SIG-M5 (cell line): Measurements from ENCODE around the gene ADORA1.

Experiments
- DNase-seq: peaks from one replicate; lab custom pipeline; 2025; lab: John Stamatoyannopoulos, UW

The ADORA1 gene

DNA sequence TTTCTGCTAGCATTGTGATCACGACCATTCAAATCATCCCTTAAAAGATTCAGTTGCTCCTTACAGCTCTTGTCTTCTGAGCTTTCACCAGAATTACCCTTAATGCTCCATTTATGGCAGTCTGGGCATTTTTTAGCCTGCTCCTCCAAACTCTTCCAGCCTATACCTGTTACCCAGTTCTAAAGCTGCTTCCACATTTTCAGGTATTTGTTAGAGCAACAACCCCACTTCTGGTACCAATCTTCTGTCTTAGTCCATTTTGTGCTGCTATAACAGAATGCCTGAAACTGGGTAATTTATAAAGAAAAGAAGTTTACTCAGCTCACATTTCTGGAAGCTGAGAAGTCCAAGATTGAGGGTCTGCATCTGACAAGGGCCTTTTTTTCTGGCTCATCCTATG lies 30.9 kb downstream of the ADORA1 start:
- DNase-seq = no peak

DNA sequence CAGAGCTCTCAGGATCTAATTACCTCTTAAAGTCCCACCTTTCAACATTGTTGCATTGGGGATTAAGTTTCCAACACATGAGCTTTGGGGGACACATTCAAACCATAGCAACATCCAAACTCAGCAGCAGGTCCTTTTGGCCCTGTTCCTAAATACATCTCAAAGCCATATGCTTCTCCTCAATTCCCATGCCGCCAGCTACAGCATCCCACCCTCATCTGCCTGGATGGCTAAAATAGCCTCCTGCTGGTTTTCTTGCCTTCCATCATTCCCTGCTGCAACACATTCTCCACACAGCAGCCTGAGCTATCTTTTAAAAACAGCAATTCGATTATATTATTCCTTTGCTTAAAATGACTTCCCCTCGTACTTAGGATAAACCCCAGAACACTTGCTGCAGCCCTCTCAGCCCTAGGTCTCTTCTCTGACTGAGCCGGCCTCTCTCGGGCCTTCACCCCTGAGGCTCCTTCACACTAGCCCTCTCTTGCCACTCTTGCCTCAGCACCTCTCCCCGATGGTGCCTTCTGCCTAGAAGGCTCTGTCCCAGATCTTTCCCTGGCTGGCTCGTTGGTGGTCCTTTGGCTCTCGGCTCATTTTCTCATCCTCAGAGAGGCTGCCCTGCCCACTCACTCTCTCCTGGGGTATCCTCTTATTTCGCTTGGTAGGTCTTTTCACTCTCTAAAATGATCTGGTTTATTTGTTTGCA lies 31.6 kb downstream of the ADORA1 start:
- DNase-seq = no peak

DNA sequence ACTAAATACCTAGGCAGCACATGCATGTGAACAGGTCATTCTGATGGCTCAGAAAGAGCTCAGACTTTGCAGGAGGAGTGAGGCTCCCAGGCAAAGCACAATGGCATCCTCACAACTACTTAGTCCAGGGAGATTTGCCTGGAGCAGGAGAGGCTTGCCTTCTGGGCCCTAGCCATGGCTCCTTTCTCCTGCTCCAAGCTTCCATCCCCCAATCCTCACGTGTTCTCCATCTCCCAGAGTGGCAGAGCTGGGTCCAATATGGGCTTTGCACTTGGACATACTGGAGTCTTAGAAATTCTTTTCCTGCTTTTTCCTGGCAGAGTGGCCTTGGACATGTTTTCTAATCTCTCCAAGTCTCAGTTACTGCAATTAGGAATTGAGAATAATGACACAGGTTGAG lies 32.3 kb downstream of the ADORA1 start:
- DNase-seq = no peak

- DNase-seq = no peak
Measured at GRCh38 chr1:203161175-203161574, 33.6 kb downstream of the ADORA1 start.

- DNase-seq = no peak
Measured at GRCh38 chr1:203161703-203162102, 34.2 kb downstream of the ADORA1 start.

GRCh38 chr1:203162403-203162802 lies 34.9 kb downstream of the ADORA1 start:
- DNase-seq = no peak

DNA sequence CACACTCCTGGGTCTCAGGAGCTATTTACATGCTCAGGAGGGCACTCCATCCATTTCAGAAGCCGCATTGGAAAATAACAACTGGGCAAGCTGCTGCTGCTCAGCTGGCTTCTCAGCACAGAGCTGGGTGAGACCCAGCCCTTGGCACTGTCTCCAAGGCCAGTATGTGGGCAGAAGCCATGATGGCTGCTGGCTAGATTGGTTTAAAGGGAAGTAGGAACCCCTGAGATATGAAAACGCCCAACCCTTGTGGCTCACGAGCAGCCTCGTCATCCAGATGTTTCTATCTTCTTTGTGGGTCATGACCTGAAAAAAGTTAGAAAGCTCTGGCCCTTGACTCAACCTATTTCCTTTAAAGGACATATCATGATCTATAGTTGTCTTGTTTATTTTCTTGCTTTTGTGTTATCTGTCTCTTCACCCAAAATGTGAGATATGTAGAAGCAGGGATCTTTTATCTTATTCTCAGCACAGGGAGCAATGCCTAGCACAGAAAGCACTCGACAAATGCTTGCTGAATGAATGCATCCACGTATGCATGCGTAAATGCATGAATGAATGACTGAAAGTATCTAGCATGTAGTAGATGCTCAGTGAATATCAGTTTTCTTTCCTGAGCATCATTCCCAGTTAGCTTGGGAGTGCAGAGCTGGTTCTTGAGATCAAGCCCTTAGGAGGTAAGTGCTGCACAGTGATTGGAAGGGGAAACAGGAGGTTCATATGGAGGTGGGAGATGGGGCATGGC lies 36.5 kb downstream of the ADORA1 start:
- no peak for DNase-seq

- DNase-seq = no peak
Measured at GRCh38 chr1:203165101-203165799, 37.7 kb downstream of the ADORA1 start.

DNA sequence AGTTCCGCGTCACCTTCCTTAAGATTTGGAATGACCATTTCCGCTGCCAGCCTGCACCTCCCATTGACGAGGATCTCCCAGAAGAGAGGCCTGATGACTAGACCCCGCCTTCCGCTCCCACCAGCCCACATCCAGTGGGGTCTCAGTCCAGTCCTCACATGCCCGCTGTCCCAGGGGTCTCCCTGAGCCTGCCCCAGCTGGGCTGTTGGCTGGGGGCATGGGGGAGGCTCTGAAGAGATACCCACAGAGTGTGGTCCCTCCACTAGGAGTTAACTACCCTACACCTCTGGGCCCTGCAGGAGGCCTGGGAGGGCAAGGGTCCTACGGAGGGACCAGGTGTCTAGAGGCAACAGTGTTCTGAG lies 38.3 kb downstream of the ADORA1 start:
- no peak for DNase-seq

DNA sequence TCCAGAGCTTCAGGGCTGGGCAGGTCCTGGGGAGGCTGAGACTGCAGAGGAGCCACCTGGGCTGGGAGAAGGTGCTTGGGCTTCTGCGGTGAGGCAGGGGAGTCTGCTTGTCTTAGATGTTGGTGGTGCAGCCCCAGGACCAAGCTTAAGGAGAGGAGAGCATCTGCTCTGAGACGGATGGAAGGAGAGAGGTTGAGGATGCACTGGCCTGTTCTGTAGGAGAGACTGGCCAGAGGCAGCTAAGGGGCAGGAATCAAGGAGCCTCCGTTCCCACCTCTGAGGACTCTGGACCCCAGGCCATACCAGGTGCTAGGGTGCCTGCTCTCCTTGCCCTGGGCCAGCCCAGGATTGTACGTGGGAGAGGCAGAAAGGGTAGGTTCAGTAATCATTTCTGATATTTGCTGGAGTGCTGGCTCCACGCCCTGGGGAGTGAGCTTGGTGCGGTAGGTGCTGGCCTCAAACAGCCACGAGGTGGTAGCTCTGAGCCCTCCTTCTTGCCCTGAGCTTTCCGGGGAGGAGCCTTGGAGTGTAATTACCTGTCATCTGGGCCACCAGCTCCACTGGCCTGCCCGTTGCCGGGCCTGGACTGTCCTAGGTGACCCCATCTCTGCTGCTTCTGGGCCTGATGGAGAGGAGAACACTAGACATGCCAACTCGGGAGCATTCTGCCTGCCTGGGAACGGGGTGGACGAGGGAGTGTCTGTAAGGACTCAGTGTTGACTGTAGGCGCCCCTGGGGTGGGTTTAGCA lies 38.8 kb downstream of the ADORA1 start:
- DNase-seq = no peak

- no peak for DNase-seq
Measured at GRCh38 chr1:203167026-203167912, 39.7 kb downstream of the ADORA1 start.

- no peak for DNase-seq
Measured at GRCh38 chr1:203167913-203168200, 40.3 kb downstream of the ADORA1 start.

- no peak for DNase-seq
Measured at GRCh38 chr1:203168256-203168786, 40.8 kb downstream of the ADORA1 start.

GRCh38 chr1:203168991-203169390 lies 41.5 kb downstream of the ADORA1 start:
- DNase-seq = no peak

DNA sequence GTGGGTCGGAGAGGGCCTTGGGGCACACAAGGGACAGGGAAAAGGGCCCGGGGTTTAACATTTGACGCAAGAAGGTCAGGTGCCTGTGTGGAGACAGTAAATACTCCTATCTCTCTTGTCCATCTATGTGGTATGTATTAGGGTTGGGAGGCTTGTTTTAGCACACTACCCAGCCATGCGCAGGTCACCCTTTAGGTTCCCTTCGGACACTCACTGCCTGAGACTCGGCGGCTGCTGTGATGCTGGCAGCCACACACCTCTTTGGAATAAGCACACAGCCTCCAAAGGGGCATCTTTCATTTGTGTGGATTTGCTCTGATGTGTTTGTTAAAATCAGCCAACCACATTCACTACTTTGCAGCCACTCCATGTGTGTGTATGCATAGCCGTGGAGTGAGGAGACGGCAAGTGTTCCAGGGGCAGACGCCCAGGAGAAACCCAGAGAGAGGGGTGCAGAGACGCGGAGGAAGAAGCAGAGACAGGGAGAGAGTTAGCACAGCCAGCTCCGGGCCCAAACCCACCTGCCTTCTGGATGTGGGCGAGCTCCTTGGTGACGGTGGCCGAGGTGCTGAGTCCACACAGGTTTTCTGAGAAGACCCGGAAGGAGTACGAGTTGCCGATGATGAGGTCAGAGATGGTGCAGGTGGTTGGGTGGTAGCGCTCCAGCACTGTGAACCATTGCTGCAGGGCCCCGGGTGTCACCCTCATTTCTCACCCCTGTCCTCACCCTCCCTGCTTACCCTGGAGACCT lies 42.4 kb downstream of the ADORA1 start:
- no peak for DNase-seq

DNA sequence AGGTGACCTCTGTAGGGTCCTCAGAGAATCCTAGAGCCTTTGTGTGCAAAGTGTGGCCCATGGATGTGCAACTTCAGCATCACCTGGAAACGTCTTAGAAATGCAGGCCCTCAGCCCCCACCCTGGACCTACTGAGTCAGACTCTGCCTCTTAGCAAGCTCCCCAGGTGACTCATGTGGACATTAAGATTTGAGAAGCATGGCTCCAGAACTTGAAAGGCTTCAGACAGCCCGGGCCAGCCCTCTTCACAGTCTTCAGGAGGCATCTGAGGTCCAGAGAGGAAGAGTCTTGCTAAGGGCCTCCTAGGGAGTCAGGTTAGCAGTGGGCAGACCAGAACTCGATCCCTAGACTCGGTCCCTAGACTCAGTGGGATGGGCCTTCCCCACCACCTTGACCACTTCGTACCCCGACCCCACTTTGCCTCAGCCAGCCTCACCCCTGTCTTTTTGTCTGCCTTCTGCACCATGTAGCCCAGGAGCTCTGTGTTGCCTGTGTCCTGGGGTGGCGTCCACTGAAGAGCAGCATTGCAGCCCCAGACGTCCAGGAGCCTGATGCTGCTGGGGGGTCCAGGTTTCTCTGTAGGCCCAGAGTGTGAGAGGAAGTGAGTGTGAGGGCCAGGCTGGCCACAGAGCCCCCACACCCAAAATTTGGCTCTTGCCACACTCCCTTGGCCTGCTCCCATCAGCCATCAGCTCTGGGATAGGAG lies 43.3 kb downstream of the ADORA1 start:
- DNase-seq = no peak

GRCh38 chr1:203171341-203172183 lies 44.0 kb downstream of the ADORA1 start:
- no peak for DNase-seq

DNA sequence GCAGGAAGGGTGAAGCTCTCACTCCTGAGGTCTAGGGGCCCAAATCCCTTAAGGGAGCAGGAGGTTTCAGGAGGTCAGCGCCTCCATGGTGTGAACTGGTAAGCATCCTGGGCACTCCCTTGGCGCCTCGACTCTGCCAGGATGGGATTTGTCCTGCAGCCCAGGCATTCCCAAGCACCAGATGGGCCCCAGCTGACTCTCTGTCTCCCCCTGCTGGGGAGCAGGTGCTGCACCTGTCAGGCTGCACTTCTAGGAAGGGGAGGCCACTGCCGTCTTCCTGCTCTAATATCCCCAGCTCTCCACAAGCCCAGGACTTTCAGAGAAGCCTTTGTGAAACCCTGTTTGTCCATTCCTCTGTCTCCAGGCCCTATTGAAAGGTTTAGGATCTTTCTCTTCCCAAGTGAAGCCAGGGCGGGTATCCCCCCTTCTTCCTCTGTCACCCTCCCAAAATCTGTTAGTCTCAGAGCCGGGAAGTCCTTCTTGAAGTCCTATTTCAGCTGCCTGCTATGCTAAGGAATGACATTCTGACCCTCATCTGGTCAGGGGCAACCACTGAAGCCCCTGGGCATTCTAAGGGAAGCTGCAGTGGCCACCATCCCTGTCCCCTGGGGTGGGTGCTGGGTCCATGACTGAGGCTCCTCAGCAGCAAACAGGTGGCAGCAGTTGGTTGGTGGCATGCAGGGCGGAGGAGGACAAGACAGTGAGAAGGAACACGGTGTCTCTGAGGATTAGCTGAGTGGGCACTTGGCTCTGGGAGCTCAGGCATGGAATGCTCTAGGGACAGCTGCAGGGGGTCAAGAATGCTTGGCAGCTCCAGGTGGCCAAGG lies 44.9 kb downstream of the ADORA1 start:
- no peak for DNase-seq
